Measurements from ENCODE around the gene LRRC26.

- no peak for TF ChIP-seq GATA2 (IDR thresholded peaks at IDR 0.05; ENCODE audit: low read depth, low read length)
- TF ChIP-seq GATA3 (IDR thresholded peaks at IDR 0.05; ENCODE audit: low read depth, low read length), result no peak
Measured at GRCh38 chr9:137129456-137130175, 40.2 kb downstream of the LRRC26 start.
